ENCODE data around the gene DDX24. TPM values are rescaled to one million over a fixed set of nuclear protein-coding genes. Genes with fewer than 3 reads are reported as not detected.

Gene DDX24
- total and polyA plus RNA-seq, 9 of the 15 experiments (the other 6 are each of a cell fraction or from before 2014, with no cell fraction given): 82.4 to 175 (median 122) TPM

DNA sequence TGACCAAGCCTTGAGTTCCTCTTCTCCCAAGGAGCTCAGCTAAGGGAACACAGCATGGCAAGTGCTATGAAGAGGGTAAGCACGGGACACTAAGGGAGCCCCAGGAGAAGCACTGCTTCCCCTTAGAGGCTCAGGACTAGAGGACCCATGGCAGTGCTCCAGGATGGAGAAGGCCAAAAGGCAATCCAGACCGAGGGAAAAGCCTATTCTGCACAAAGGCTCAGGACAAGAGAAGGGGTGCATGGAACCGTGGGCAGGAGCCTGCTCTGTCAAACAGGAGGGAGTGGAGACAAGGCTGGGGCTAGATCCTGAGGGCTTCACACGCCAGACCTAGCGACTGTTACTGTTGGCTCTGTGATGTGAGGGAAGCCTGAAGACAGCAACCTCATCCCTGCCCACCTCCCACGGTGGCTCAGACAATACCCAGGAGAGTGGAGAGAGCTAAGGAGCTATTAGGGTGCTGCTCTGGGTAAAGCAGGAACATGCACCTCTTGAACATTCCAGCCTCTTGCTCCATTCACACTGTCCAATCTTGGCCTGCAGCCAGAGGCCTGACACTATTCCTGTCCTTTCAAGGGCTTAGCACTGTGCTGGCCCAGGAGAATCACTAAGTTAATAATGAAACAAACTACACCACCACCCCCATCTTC, 30.6 kb downstream of the DDX24 start:
- ChIA-PET CTCF (ENCODE audit: low intra/inter-chr PET ratio) (interaction anchor here (1.7 kb wide), 1 partner anchor 86 kb away, joined by 14 read pairs; no protein-coding TSS in a partner anchor), POLR2A (interaction anchor here (0.6 to 1.2 kb wide), 2 partner anchors 9 to 82 kb away, joined by 3 to 4 read pairs; no protein-coding TSS in a partner anchor)
- H3K9me3 ChIP-seq (replicated peaks; ENCODE audit: control insufficient read depth, insufficient read depth, low read depth, low read length): no peaks in the 10 kb centered on the region
- H3K27ac ChIP-seq (ENCODE audit: extremely low read depth, low read depth, low read length): no peak overlapping the region
- FAIRE-seq (no peak), ATAC-seq (no peak), DNase-seq (ENCODE audit: extremely low read depth in 1 of 4, low spot score in 3 of 4) (no peak)
- TF ChIP-seq, protein P1, sequence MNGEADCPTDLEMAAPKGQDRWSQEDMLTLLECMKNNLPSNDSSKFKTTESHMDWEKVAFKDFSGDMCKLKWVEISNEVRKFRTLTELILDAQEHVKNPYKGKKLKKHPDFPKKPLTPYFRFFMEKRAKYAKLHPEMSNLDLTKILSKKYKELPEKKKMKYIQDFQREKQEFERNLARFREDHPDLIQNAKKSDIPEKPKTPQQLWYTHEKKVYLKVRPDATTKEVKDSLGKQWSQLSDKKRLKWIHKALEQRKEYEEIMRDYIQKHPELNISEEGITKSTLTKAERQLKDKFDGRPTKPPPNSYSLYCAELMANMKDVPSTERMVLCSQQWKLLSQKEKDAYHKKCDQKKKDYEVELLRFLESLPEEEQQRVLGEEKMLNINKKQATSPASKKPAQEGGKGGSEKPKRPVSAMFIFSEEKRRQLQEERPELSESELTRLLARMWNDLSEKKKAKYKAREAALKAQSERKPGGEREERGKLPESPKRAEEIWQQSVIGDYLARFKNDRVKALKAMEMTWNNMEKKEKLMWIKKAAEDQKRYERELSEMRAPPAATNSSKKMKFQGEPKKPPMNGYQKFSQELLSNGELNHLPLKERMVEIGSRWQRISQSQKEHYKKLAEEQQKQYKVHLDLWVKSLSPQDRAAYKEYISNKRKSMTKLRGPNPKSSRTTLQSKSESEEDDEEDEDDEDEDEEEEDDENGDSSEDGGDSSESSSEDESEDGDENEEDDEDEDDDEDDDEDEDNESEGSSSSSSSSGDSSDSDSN (IDR thresholded peaks at IDR 0.05; ENCODE audit: borderline replicate concordance in 1 of 2, low read depth in 2 of 2, low read length in 2 of 2): no peak
- TF ChIP-seq SUPT5H (IDR thresholded peaks at IDR 0.05) (no peak), NCOA4 (IDR thresholded peaks at IDR 0.05; ENCODE audit: partially characterized antibody) (no peak), PHF21A (IDR thresholded peaks at IDR 0.05; ENCODE audit: borderline replicate concordance, low read depth) (no peak), SMAD1 (IDR thresholded peaks at IDR 0.05; ENCODE audit: low read depth, low read length, partially characterized antibody) (no peak), MTF1 (CRISPR knock-in tag; IDR thresholded peaks at IDR 0.05; ENCODE audit: borderline replicate concordance) (no peak), ZNF76 (CRISPR knock-in tag; IDR thresholded peaks at IDR 0.05; ENCODE audit: borderline replicate concordance) (no peak), POLR3A (IDR thresholded peaks at IDR 0.05; ENCODE audit: borderline replicate concordance, extremely low read depth, insufficient read depth, insufficient read length) (no peak), ZNF830 (CRISPR knock-in tag; IDR thresholded peaks at IDR 0.05) (no peak), BRF1 (IDR thresholded peaks at IDR 0.05; ENCODE audit: borderline replicate concordance, extremely low read depth, insufficient read length) (no peak), SMAD4 (CRISPR knock-in tag; conservative IDR thresholded peaks at IDR 0.05) (no peak), EGR1 (conservative IDR thresholded peaks at IDR 0.05) (no peak)
- TF ChIP-seq, protein P2, sequence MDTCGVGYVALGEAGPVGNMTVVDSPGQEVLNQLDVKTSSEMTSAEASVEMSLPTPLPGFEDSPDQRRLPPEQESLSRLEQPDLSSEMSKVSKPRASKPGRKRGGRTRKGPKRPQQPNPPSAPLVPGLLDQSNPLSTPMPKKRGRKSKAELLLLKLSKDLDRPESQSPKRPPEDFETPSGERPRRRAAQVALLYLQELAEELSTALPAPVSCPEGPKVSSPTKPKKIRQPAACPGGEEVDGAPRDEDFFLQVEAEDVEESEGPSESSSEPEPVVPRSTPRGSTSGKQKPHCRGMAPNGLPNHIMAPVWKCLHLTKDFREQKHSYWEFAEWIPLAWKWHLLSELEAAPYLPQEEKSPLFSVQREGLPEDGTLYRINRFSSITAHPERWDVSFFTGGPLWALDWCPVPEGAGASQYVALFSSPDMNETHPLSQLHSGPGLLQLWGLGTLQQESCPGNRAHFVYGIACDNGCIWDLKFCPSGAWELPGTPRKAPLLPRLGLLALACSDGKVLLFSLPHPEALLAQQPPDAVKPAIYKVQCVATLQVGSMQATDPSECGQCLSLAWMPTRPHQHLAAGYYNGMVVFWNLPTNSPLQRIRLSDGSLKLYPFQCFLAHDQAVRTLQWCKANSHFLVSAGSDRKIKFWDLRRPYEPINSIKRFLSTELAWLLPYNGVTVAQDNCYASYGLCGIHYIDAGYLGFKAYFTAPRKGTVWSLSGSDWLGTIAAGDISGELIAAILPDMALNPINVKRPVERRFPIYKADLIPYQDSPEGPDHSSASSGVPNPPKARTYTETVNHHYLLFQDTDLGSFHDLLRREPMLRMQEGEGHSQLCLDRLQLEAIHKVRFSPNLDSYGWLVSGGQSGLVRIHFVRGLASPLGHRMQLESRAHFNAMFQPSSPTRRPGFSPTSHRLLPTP (IDR thresholded peaks at IDR 0.05; ENCODE audit: borderline replicate concordance, extremely low read depth, insufficient read length): no peak
- TF ChIP-seq, protein P3, sequence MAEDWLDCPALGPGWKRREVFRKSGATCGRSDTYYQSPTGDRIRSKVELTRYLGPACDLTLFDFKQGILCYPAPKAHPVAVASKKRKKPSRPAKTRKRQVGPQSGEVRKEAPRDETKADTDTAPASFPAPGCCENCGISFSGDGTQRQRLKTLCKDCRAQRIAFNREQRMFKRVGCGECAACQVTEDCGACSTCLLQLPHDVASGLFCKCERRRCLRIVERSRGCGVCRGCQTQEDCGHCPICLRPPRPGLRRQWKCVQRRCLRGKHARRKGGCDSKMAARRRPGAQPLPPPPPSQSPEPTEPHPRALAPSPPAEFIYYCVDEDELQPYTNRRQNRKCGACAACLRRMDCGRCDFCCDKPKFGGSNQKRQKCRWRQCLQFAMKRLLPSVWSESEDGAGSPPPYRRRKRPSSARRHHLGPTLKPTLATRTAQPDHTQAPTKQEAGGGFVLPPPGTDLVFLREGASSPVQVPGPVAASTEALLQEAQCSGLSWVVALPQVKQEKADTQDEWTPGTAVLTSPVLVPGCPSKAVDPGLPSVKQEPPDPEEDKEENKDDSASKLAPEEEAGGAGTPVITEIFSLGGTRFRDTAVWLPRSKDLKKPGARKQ (CRISPR knock-in tag; IDR thresholded peaks at IDR 0.05): no peak
- no peaks in the 10 kb centered on the region for H4K20me1 ChIP-seq (replicated peaks; ENCODE audit: control insufficient read depth, insufficient read depth, low read length)
- H3K79me2 ChIP-seq (ENCODE audit: control insufficient read depth, insufficient read depth, low read length): no peaks in the 10 kb centered on the region
- in situ Hi-C loops (cut with MboI) (no loop called here), intact Hi-C loops (cut with micrococcal nuclease) (no loop called here)
- no peaks in the 10 kb centered on the region for H3K9me1 ChIP-seq (ENCODE audit: control insufficient read depth, insufficient read depth, low read length)
- H3K27me3 ChIP-seq (ENCODE audit: control insufficient read depth in 2 of 2, insufficient read depth in 2 of 2, low read length in 2 of 2): no peaks in the 10 kb centered on the region
- H3K36me3 ChIP-seq (ENCODE audit: control insufficient read depth, insufficient read depth, low read length): peaks cover 89% of the 10 kb centered on the region
- BruUV-seq (replicated peaks): no TSS peak
- 85% methylated on average over 3 of the region's 6 CpGs for WGBS (ENCODE audit: insufficient coverage, low coverage, missing lambda C conversion rate)
- no peak overlapping the region for H3K4me3 ChIP-seq
- no peak overlapping the region for H3K4me2 ChIP-seq (ENCODE audit: insufficient read depth, low read length)
- H3K4me1 ChIP-seq (replicated peaks in 1 of 2; ENCODE audit: control insufficient read depth in 2 of 2, insufficient read depth in 2 of 2, low read length in 2 of 2): no peaks in the 10 kb centered on the region; a peak in 1 of 5 replicates
- no peak overlapping the region for H3K9ac ChIP-seq (ENCODE audit: insufficient read depth in 1 of 2, low read depth in 2 of 2, low read length in 2 of 2)
- no peak overlapping the region for H2AFZ ChIP-seq (ENCODE audit: low read depth, low read length)
